SJCRH30 (cell line): Measurements from ENCODE around the gene LARGE2. TPM values are rescaled to one million over a fixed set of nuclear protein-coding genes. Genes with fewer than 3 reads are reported as not detected.
A peak's percentile ranks its signal among the peaks of the same experiment; 100 is the strongest.

ENCODE experiments used
- DNase-seq, 2 experiments: peaks; one replicate each; pipeline ENCODE4 v3.0.0-alpha.2; 2015 to 2020
- H3K27ac ChIP-seq: fragments of 250-450 bp; sonication (Bioruptor Pico); 2 replicates; pipeline ENCODE4 v1.5.1; 2020; ENCODE audit warnings: mild to moderate bottlenecking, moderate library complexity
- H3K27me3 ChIP-seq: fragments of 250-450 bp; sonication (Bioruptor Pico); 2 replicates; pipeline ENCODE4 v1.5.1; 2020; ENCODE audit warnings: mild to moderate bottlenecking, moderate library complexity
- H3K36me3 ChIP-seq: fragments of 250-450 bp; sonication (Bioruptor Pico); 2 replicates; pipeline ENCODE4 v1.5.1; 2020; ENCODE audit warnings: mild to moderate bottlenecking, moderate library complexity
- H3K4me1 ChIP-seq: fragments of 250-450 bp; sonication (Bioruptor Pico); 2 replicates; pipeline ENCODE4 v1.5.1; 2020; ENCODE audit warnings: mild to moderate bottlenecking, moderate library complexity
- H3K4me3 ChIP-seq: fragments of 250-450 bp; sonication (Bioruptor Pico); 2 replicates; pipeline ENCODE4 v1.5.1; 2020; ENCODE audit warnings: mild to moderate bottlenecking, moderate library complexity
- H3K9me3 ChIP-seq: fragments of 250-450 bp; sonication (Bioruptor Pico); replicated peaks from 2 replicates; pipeline ENCODE4 v1.5.1; 2020; ENCODE audit warnings: mild to moderate bottlenecking, moderate library complexity
- total RNA-seq: library from RNA; depleted of rRNA; stranded (reverse); fragments of >200 nt; shearing (Covaris generic); gene quantifications from 2 replicates; pipeline ENCODE4 v1.2.3, GENCODE V29; 2014

Gene LARGE2
- total RNA-seq, 1 experiment from 2014 or later = 0.06 TPM

DNA sequence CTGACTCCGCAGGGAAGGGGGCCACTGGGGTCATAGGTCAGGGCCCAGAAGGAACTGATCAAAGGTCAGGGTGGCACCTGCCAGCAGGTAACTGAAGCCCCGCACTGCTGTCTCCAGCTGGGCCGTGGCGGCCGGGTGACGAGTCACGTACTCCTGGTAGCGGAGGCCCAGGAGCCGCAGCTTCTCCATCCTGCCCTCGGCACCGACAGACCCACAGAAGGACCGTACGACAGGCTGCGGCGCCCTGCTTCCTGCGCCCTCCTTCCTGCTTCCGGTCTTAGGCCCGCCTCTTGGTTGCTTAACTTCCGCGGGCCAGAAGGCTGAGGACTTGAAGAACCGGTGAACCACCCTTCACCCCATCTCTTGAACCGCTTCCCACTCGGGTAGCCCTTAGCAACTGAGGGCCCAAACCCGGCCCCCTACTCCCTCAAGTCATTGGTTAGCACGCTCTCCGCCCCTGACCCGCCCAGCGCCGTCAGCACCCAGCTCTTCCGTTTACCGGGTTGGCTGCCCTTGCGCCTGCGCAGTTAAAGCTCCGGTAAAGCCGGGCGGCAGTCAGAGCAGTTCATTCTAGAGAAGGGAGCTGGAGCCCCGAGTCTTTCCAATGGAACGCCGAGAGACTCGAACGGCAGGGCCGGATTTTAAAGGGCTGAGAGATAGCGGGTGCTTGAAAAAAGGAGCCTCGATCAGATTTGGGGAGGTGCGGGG, 4.7 kb upstream of the LARGE2 start, which contains the start of gene PEX16:
Gene PEX16 (minus strand): TSS at position 255 of the 708 bp plus-strand sequence. CDS start 66 bp downstream, at position 189.
- Histone ChIP-seq H3K9me3 (no peaks in the 10 kb centered on the region), H3K27me3 (no peaks in the 10 kb centered on the region; the same call in 1 of the 2 replicates), H3K36me3 (no peaks in the 10 kb centered on the region), H3K27ac (peak within 1 kb of the TSS; percentile 67), H3K4me1 (no peaks in the 10 kb centered on the region), H3K4me3 (peak within 1 kb of the TSS; percentile 72)
- peak; percentile 96 to 98 for DNase-seq

GRCh38 chr11:45918331-45918941, 4.0 kb upstream of the LARGE2 start:
- no peak overlapping the region; the same call in 1 of the 2 replicates for H3K27ac ChIP-seq
- peak; percentile 82 to 87 for DNase-seq
- H3K36me3 ChIP-seq = no peaks in the 10 kb centered on the region
- H3K4me1 ChIP-seq = no peaks in the 10 kb centered on the region
- H3K9me3 ChIP-seq = no peaks in the 10 kb centered on the region
- peaks cover 3% of the 10 kb centered on the region; the same call in 1 of the 2 replicates for H3K27me3 ChIP-seq
- peak overlapping the region; percentile 72 for H3K4me3 ChIP-seq

DNA sequence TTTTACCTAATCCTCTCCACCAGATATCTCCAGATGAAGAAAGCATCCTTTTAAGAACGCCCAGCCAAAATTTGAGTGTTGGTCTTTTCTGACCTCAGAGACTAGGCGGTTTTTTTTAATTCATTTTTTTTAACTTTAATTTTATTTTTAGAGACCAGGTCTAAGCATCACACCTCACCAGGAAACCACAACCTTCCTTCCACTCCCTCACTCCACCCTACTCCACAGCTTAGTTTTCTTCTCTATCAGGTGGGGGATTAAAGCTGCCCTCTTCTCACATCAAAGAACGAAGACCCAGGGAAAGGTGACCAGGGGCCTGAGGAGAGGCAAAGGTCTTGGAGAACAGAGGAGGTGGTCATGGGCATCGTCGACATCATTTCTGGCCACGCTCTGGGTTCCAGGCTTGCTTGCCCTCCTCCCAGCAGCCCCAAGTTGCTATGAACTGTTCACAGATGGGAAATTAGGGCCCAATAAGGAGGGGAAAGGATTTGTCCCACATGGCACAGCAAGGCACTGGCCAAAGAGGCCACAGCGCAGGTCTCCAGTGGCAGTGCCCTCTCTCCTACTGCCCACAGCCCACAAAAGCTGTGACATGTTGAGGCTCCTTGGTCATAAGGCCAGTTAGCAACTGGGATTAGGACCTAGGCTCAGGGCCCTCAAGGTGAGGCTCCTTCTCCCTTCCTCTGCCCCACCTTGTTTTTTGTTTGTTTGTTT, 3.3 kb upstream of the LARGE2 start:
- Histone ChIP-seq H3K27ac (no peak overlapping the region), H3K4me3 (peak overlapping the region; percentile 72), H3K9me3 (no peaks in the 10 kb centered on the region), H3K36me3 (no peaks in the 10 kb centered on the region), H3K27me3 (peaks cover 4% of the 10 kb centered on the region; the same call in 1 of the 2 replicates), H3K4me1 (no peaks in the 10 kb centered on the region)
- no peak for DNase-seq

- Histone ChIP-seq H3K9me3 (no peaks in the 10 kb centered on the region), H3K27ac (no peak overlapping the region), H3K4me1 (no peaks in the 10 kb centered on the region), H3K4me3 (no peak overlapping the region), H3K36me3 (no peaks in the 10 kb centered on the region), H3K27me3 (peaks cover 12% of the 10 kb centered on the region; the same call in 1 of the 2 replicates)
- no peak for DNase-seq
Observed at GRCh38 chr11:45919806-45920530, 2.5 kb upstream of the LARGE2 start.

- no peaks in the 10 kb centered on the region for H3K36me3 ChIP-seq
- DNase-seq = no peak
- H3K4me1 ChIP-seq = no peaks in the 10 kb centered on the region
- no peak overlapping the region for H3K4me3 ChIP-seq
- no peak overlapping the region for H3K27ac ChIP-seq
- H3K27me3 ChIP-seq = peaks cover 16% of the 10 kb centered on the region; the same call in 1 of the 2 replicates
- H3K9me3 ChIP-seq = no peaks in the 10 kb centered on the region
Observed at GRCh38 chr11:45920531-45921477, 1.7 kb upstream of the LARGE2 start.

DNA sequence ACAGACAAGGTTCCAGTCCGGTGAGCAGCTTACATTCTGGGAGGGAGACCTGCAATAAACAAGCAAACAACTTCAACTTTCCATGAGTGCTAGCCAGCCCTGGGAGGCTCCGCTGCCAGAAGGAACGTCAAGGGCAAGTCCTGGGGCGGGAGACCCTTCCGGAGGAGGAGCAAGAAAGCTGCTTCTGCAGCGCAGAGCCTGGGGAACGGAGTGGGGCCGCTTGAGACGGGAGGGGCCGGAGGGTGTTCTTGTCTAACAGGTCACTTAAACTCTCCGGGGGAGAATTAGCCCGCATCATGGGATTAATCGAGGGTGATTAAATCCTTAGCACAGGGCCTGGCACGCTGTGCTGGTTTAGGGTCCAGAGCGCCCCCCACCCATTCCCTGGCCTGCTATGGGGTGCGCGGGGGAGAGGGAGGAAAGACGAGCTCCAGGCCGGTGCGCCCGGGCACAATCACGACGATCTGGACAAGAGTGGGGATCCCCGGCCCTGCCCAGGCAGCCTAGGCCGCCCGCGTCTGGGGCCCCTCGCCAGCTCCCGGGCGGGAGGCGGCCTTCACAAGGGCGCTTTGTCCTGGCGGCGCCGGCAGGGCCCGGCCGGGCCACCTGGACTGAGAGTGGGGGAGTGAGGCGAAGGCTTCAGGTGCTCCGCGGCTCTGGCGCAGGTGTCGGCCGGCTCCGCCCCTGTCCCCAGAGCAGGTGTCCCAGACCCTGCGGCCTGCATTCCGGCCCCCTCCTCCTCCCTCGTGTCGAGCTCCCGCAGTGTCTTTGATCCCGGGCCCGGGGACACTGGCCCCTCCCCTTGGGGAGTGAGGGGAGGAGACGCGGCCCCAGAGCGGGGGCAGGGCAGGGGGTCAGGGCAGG, 663 bp upstream of the LARGE2 start:
- Histone ChIP-seq H3K9me3 (no peaks in the 10 kb centered on the region), H3K36me3 (no peaks in the 10 kb centered on the region), H3K27ac (no peak overlapping the region), H3K4me1 (no peaks in the 10 kb centered on the region), H3K27me3 (peaks cover 18% of the 10 kb centered on the region; the same call in 1 of the 2 replicates), H3K4me3 (peak overlapping the region; percentile 27)
- DNase-seq = no peak

DNA sequence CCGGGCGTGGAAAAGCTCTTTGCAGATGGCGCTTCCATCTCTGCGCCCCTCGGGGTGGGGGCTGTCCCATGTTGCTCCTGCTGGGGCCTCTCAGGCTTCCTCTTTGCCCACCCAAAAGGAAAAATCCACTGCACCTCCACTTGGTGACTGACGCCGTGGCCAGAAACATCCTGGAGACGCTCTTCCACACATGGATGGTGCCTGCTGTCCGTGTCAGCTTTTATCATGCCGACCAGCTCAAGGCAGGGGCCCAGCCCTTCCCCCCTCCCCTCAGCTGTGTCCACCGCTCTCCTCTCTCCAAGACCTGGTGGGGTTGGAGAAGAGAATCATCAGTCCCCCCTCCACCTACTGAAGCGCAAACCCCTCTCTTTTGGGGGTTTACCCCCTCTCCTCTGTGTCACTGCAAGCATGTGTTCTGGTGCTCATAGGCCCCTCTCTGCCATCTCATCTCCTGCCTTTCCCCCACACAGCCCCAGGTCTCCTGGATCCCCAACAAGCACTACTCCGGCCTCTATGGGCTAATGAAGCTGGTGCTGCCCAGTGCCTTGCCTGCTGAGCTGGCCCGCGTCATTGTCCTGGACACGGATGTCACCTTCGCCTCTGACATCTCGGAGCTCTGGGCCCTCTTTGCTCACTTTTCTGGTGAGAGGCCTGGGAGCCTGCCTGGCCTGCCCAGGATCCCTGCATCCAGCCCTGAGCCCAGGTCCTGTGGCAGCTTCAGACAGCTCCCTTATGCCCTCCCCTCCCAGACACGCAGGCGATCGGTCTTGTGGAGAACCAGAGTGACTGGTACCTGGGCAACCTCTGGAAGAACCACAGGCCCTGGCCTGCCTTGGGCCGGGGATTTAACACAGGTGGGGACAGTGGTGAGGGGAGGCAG, 1.8 kb downstream of the LARGE2 start:
- H3K36me3 ChIP-seq = no peaks in the 10 kb centered on the region
- peak in 1 of 2 experiments; percentile 2 for DNase-seq
- no peaks in the 10 kb centered on the region for H3K9me3 ChIP-seq
- H3K4me1 ChIP-seq = no peaks in the 10 kb centered on the region
- no peak overlapping the region for H3K27ac ChIP-seq
- no peak overlapping the region for H3K4me3 ChIP-seq
- peaks cover 18% of the 10 kb centered on the region; the same call in 1 of the 2 replicates for H3K27me3 ChIP-seq

DNA sequence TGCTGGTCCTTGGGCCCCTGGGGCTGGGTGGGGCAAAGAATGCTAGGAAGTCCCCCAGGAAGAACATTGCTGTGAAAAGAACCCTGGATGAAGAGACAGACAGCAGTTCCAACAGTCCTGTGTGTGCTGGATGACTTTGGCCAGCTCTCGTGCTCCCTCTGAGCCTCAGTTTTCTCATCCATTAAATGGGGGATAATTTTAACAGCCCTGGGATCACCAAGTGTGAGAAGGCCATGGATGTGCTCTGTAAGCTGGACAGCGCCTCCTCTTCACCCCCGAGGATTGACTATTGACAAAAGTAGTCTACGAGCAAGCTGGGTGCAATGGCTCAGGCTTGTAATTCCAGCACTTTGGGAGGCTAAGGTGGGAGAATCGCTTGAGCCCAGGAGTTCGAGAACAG, 2.5 kb downstream of the LARGE2 start:
- peaks cover 18% of the 10 kb centered on the region; the same call in 1 of the 2 replicates for H3K27me3 ChIP-seq

GRCh38 chr11:45925550-45925949, 3.1 kb downstream of the LARGE2 start:
- Histone ChIP-seq H3K36me3 (no peaks in the 10 kb centered on the region), H3K9me3 (no peaks in the 10 kb centered on the region), H3K27ac (no peak overlapping the region), H3K4me1 (peaks cover 6% of the 10 kb centered on the region; the same call in 1 of the 2 replicates), H3K27me3 (peaks cover 18% of the 10 kb centered on the region; the same call in 1 of the 2 replicates), H3K4me3 (no peak overlapping the region)
- no peak for DNase-seq

More for the DNA sequence above, 2.5 kb downstream of the LARGE2 start:
- DNase-seq = no peak
- no peak overlapping the region for H3K27ac ChIP-seq
- H3K9me3 ChIP-seq = no peaks in the 10 kb centered on the region
- H3K4me3 ChIP-seq = no peak overlapping the region
- H3K36me3 ChIP-seq = no peaks in the 10 kb centered on the region
- peaks cover 1% of the 10 kb centered on the region; the same call in 1 of the 2 replicates for H3K4me1 ChIP-seq

GRCh38 chr11:45926001-45926401, 3.5 kb downstream of the LARGE2 start:
- H3K27me3 ChIP-seq = peaks cover 18% of the 10 kb centered on the region; the same call in 1 of the 2 replicates
- H3K36me3 ChIP-seq = no peaks in the 10 kb centered on the region
- peaks cover 6% of the 10 kb centered on the region; the same call in 1 of the 2 replicates for H3K4me1 ChIP-seq
- H3K4me3 ChIP-seq = no peak overlapping the region
- H3K9me3 ChIP-seq = no peaks in the 10 kb centered on the region
- no peak overlapping the region for H3K27ac ChIP-seq
- no peak for DNase-seq

GRCh38 chr11:45926536-45927331, 4.3 kb downstream of the LARGE2 start:
- H3K36me3 ChIP-seq = no peaks in the 10 kb centered on the region
- H3K4me3 ChIP-seq = no peak overlapping the region
- no peaks in the 10 kb centered on the region for H3K9me3 ChIP-seq
- H3K27me3 ChIP-seq = peaks cover 18% of the 10 kb centered on the region; the same call in 1 of the 2 replicates
- no peak overlapping the region for H3K27ac ChIP-seq
- no peak for DNase-seq
- H3K4me1 ChIP-seq = peaks cover 6% of the 10 kb centered on the region; the same call in 1 of the 2 replicates
